Measurements from ENCODE around the gene EFCAB13. TPM values are rescaled to one million over a fixed set of nuclear protein-coding genes. Genes with fewer than 3 reads are reported as not detected.

EFCAB13 gene
- total RNA-seq, 1 experiment from 2014 or later: 1.4 TPM

GRCh38 chr17:47298712-47299111 lies 25.0 kb upstream of the EFCAB13 start:
- H3K4me3 Mint-ChIP-seq (ENCODE audit: unreplicated experiment): no peak overlapping the region
- no peaks in the 10 kb centered on the region for H3K36me3 Mint-ChIP-seq (ENCODE audit: insufficient read depth, unreplicated experiment)
- H3K27me3 Mint-ChIP-seq (ENCODE audit: insufficient read depth, unreplicated experiment): no peaks in the 10 kb centered on the region
- intact Hi-C loops (cut with micrococcal nuclease): no loop called here
- CTCF ChIA-PET: interaction anchor here (0.5 to 1.0 kb wide), 3 partner anchors 9 to 36 kb away, joined by 3 to 4 read pairs (median 3); no protein-coding TSS in a partner anchor
- POLR2A ChIA-PET: no interaction called here
- TF ChIP-seq CTCF (IDR thresholded peaks at IDR 0.05; ENCODE audit: unreplicated experiment): no peak
- peaks cover 37% of the 10 kb centered on the region for H3K4me1 Mint-ChIP-seq (ENCODE audit: insufficient read depth, unreplicated experiment)
- no peaks in the 10 kb centered on the region for H3K9me3 Mint-ChIP-seq (ENCODE audit: unreplicated experiment)
- no TSS peak for BruUV-seq (replicated peaks)
- no peak overlapping the region for H3K27ac Mint-ChIP-seq (ENCODE audit: low read depth, unreplicated experiment)
- DNase-seq (ENCODE audit: unreplicated experiment): no peak

GRCh38 chr17:47299239-47299910 lies 24.4 kb upstream of the EFCAB13 start:
- no peak for TF ChIP-seq CTCF (IDR thresholded peaks at IDR 0.05; ENCODE audit: unreplicated experiment)
- H3K27ac Mint-ChIP-seq (ENCODE audit: low read depth, unreplicated experiment): no peak overlapping the region
- H3K9me3 Mint-ChIP-seq (ENCODE audit: unreplicated experiment): no peaks in the 10 kb centered on the region
- no peak overlapping the region for H3K4me3 Mint-ChIP-seq (ENCODE audit: unreplicated experiment)
- intact Hi-C loops (cut with micrococcal nuclease): no loop called here
- POLR2A ChIA-PET: no interaction called here
- no peaks in the 10 kb centered on the region for H3K27me3 Mint-ChIP-seq (ENCODE audit: insufficient read depth, unreplicated experiment)
- no peaks in the 10 kb centered on the region for H3K36me3 Mint-ChIP-seq (ENCODE audit: insufficient read depth, unreplicated experiment)
- no TSS peak for BruUV-seq (replicated peaks)
- CTCF ChIA-PET: interaction anchor here (0.5 to 1.4 kb wide), 6 partner anchors 9 to 353 kb away, joined by 3 to 4 read pairs (median 4); no protein-coding TSS in a partner anchor
- no peak for DNase-seq (ENCODE audit: unreplicated experiment)
- H3K4me1 Mint-ChIP-seq (ENCODE audit: insufficient read depth, unreplicated experiment): peaks cover 31% of the 10 kb centered on the region

GRCh38 chr17:47300718-47301117 lies 23.0 kb upstream of the EFCAB13 start:
- Mint-ChIP-seq H3K9me3 (ENCODE audit: unreplicated experiment) (no peaks in the 10 kb centered on the region), H3K27me3 (ENCODE audit: insufficient read depth, unreplicated experiment) (no peaks in the 10 kb centered on the region), H3K36me3 (ENCODE audit: insufficient read depth, unreplicated experiment) (no peaks in the 10 kb centered on the region), H3K27ac (ENCODE audit: low read depth, unreplicated experiment) (no peak overlapping the region), H3K4me3 (ENCODE audit: unreplicated experiment) (no peak overlapping the region), H3K4me1 (ENCODE audit: insufficient read depth, unreplicated experiment) (peaks cover 28% of the 10 kb centered on the region)
- intact Hi-C loops (cut with micrococcal nuclease): no loop called here
- TF ChIP-seq CTCF (IDR thresholded peaks at IDR 0.05; ENCODE audit: unreplicated experiment): no peak
- ChIA-PET CTCF (interaction anchor here (0.5 to 1.4 kb wide), 3 partner anchors 18 to 71 kb away, joined by 3 to 6 read pairs (median 4); no protein-coding TSS in a partner anchor), POLR2A (interaction anchor here (1.1 kb wide), 1 partner anchor 42 kb away, joined by 3 read pairs; no protein-coding TSS in a partner anchor)
- BruUV-seq (replicated peaks): no TSS peak
- DNase-seq (ENCODE audit: unreplicated experiment): no peak

- peaks cover 28% of the 10 kb centered on the region for H3K4me1 Mint-ChIP-seq (ENCODE audit: insufficient read depth, unreplicated experiment)
- H3K4me3 Mint-ChIP-seq (ENCODE audit: unreplicated experiment): no peak overlapping the region
- H3K9me3 Mint-ChIP-seq (ENCODE audit: unreplicated experiment): no peaks in the 10 kb centered on the region
- no peak for TF ChIP-seq CTCF (IDR thresholded peaks at IDR 0.05; ENCODE audit: unreplicated experiment)
- intact Hi-C loops (cut with micrococcal nuclease): no loop called here
- BruUV-seq (replicated peaks): no TSS peak
- no peaks in the 10 kb centered on the region for H3K27me3 Mint-ChIP-seq (ENCODE audit: insufficient read depth, unreplicated experiment)
- POLR2A ChIA-PET: interaction anchor here (0.7 to 1.1 kb wide), 2 partner anchors 28 to 43 kb away, joined by 3 read pairs; no protein-coding TSS in a partner anchor
- no peak for DNase-seq (ENCODE audit: unreplicated experiment)
- no peaks in the 10 kb centered on the region for H3K36me3 Mint-ChIP-seq (ENCODE audit: insufficient read depth, unreplicated experiment)
- CTCF ChIA-PET: interaction anchor here (0.5 to 1.0 kb wide), 3 partner anchors 18 to 72 kb away, joined by 3 to 6 read pairs (median 5); no protein-coding TSS in a partner anchor
- no peak overlapping the region for H3K27ac Mint-ChIP-seq (ENCODE audit: low read depth, unreplicated experiment)
Observed at GRCh38 chr17:47301161-47301560, 22.6 kb upstream of the EFCAB13 start.

Measured in MCF 10A (cell line).